BJ (cell line): ENCODE results near the gene MSH3. TPM values are rescaled to one million over a fixed set of nuclear protein-coding genes. Genes with fewer than 3 reads are reported as not detected.

Experiments used
- CTCF ChIA-PET: fragments of 350-600 bp; formaldehyde crosslinking; extraction: SDS; loops from one replicate; lab custom pipeline; 2021; ENCODE audit warnings: antibody characterized with exemption, inconsistent platforms; lab: Yijun Ruan, JAX
- POLR2A ChIA-PET: fragments of 300-600 bp; sonication (Branson Sonifier 250); formaldehyde crosslinking; extraction: SDS; loops from one replicate; lab custom pipeline; 2021; ENCODE audit warnings: antibody characterized with exemption; lab: Charles Lee
- DNase-seq: peaks from one replicate; pipeline ENCODE4 v3.0.0-alpha.2; 2011; ENCODE audit warnings: low read depth
- H3K27me3 ChIP-seq: 2 replicates; pipeline ENCODE4 v1.6.0; 2011; ENCODE audit warnings: low read length; ENCODE audit not compliant: control insufficient read depth, insufficient read depth
- H3K36me3 ChIP-seq: 2 replicates; pipeline ENCODE4 v1.5.1; 2011; ENCODE audit warnings: low read length; ENCODE audit not compliant: control insufficient read depth, insufficient read depth
- H3K4me3 ChIP-seq: 2 replicates; pipeline ENCODE4 v1.5.1; 2011; ENCODE audit warnings: low read depth, mild to moderate bottlenecking, control low read depth, low read length
- polyA plus RNA-seq: library from polyadenylated mRNA; depleted of rRNA; stranded (reverse); fragments of >200 nt; gene quantifications from 2 replicates; pipeline ENCODE4 v1.2.3, GENCODE V29; 2011
- TF ChIP-seq, protein P1 (sequence below): IDR thresholded peaks from 2 replicates; pipeline ENCODE4 v1.5.1; 2011; ENCODE audit warnings: low read depth, mild to moderate bottlenecking, control low read depth, inconsistent platforms, low read length, moderate library complexity; ENCODE audit not compliant: insufficient read depth

Gene MSH3
- polyA plus RNA-seq, 1 experiment: 4.0 TPM

DNA sequence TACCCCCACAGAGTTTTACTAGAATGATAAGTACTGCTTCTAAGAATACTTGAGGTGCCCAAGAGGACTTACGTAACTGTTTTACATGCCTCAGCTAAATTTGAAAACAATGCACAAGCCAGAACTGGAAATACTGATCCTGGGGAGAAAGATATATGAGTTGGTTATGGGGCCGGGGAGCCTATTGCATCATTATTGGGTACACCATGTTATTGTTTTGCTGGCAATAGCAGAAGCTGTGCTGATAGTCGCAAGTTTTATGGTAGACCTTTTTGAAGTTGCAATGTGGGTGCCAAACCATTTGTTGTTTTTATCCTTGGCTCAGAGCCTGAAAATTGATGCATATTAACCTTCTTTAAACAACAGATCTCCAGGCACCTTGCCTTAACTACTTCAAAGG, 108.8 kb downstream of the MSH3 start:
- no peak overlapping the region for H3K4me3 ChIP-seq
- H3K27me3 ChIP-seq: no peaks in the 10 kb centered on the region
- no peak for DNase-seq
- TF ChIP-seq, protein P1, sequence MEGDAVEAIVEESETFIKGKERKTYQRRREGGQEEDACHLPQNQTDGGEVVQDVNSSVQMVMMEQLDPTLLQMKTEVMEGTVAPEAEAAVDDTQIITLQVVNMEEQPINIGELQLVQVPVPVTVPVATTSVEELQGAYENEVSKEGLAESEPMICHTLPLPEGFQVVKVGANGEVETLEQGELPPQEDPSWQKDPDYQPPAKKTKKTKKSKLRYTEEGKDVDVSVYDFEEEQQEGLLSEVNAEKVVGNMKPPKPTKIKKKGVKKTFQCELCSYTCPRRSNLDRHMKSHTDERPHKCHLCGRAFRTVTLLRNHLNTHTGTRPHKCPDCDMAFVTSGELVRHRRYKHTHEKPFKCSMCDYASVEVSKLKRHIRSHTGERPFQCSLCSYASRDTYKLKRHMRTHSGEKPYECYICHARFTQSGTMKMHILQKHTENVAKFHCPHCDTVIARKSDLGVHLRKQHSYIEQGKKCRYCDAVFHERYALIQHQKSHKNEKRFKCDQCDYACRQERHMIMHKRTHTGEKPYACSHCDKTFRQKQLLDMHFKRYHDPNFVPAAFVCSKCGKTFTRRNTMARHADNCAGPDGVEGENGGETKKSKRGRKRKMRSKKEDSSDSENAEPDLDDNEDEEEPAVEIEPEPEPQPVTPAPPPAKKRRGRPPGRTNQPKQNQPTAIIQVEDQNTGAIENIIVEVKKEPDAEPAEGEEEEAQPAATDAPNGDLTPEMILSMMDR: no peak
- no peaks in the 10 kb centered on the region for H3K36me3 ChIP-seq
- ChIA-PET CTCF (no interaction called here), POLR2A (no interaction called here)

DNA sequence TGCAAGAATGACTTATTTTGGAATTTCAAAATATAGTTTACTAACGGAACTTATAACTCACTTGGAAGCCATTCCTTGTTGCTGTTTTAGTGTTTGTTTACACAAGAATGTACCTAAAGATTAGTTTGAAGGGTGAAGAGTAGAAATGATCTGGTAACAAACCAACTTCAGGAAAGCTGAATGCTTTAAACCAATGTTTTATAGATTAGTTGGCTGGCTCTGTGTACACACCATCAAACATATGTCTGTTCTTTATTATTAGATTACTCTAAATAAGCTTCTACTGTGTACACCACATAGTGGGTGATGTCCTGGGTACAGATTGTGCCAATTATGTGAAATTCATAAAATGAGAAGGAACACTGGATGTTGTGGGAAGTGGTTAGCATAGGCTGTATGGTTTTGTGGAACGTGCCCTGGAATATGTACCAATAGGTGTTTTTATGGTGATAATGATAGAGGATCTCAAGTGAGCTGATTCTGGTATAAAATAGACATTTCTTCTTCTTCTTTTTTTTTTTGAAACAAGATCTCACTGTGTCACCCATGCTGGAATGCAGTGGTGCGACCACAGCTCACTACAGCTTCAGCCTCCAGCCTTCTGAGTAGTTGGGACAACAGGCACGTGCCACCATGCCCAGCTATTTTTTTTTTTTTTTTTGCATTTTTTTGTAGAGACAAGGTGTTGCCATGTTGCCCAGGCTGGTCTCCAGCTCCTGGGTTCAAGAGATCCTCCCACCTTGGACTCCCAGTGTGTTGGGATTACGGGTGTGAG, 109.6 kb downstream of the MSH3 start:
- DNase-seq: no peak
- TF ChIP-seq, protein P1: no peak
- no peaks in the 10 kb centered on the region for H3K36me3 ChIP-seq
- ChIA-PET CTCF (interaction anchor here (1.0 to 1.5 kb wide), 2 partner anchors 9 to 24 kb away, joined by 3 to 4 read pairs; no protein-coding TSS in a partner anchor), POLR2A (interaction anchor here (0.6 kb wide), 1 partner anchor 505 kb away, joined by 4 read pairs; no protein-coding TSS in a partner anchor)
- no peaks in the 10 kb centered on the region for H3K27me3 ChIP-seq
- no peak overlapping the region for H3K4me3 ChIP-seq

GRCh38 chr5:80764786-80765185, 110.3 kb downstream of the MSH3 start:
- ChIA-PET POLR2A (interaction anchor here (0.6 kb wide), 1 partner anchor 504 kb away, joined by 4 read pairs; no protein-coding TSS in a partner anchor), CTCF (interaction anchor here (1.0 to 1.5 kb wide), 2 partner anchors 8 to 24 kb away, joined by 3 to 4 read pairs; no protein-coding TSS in a partner anchor)
- Histone ChIP-seq H3K27me3 (no peaks in the 10 kb centered on the region), H3K4me3 (no peak overlapping the region), H3K36me3 (no peaks in the 10 kb centered on the region)
- TF ChIP-seq, protein P1: no peak
- DNase-seq: no peak

DNA sequence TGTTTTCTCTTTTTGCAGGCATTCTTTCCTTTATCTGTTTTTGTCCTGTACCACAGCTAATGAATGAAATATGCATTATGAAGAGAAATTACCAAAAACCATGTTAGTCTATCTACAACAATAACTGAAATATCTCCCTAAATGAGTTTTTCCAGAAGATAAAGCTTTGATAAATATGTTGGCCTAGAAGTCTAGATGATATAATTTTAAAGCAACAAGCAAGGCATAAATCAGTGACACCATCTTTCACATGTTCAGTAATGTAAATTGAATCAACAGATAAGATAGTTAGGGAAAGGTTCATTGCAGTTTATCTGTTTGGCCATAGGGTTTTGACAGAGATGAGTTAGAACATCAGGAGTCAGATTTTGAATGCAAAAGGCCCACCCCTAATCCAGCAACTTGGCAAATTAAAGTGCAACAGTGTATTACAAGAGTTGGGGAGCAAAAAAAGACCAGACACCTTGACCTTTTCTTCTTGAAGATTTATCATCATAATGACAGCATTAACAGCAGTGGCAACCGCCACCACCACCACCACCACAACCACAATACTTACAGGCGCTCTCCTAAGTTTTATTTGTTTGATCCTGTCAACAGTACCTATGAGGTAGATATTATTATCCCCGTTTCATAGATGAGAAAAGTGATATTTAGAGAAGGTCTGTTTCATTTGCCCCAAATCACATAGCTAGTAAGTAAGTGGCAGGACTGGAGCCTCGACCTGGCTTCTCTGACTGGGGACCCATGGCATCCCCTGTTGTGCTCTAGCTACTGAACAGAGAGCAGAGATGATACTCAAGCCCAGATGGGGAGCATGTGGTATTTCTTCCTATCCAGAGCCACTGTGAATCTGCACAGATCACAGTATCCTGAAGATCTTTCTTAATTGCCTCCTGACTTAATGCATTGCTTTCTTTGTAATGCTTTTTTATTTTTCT, 123.2 kb downstream of the MSH3 start:
- CTCF ChIA-PET: interaction anchor here (0.6 kb wide), 1 partner anchor 55 kb away, joined by 4 read pairs; no protein-coding TSS in a partner anchor
- H3K36me3 ChIP-seq: no peaks in the 10 kb centered on the region

More for the DNA sequence above, 123.2 kb downstream of the MSH3 start:
- POLR2A ChIA-PET: no interaction called here
- TF ChIP-seq, protein P1: no peak
- Histone ChIP-seq H3K4me3 (no peak overlapping the region), H3K27me3 (no peaks in the 10 kb centered on the region)
- no peak for DNase-seq
